KMS-11 (cell line): ENCODE measurements around the gene MOGAT2.

ENCODE experiments used
- H2AFZ ChIP-seq: fragments of 200-600 bp; sonication (generic); 2 replicates; pipeline ENCODE4 v1.6.1; 2016; ENCODE audit warnings: antibody characterized with exemption, mixed run types, low read depth
- H3K27ac ChIP-seq: fragments of 200-600 bp; sonication (generic); 2 replicates; pipeline ENCODE4 v1.6.1; 2016; ENCODE audit warnings: mild to moderate bottlenecking, mixed run types
- H3K27me3 ChIP-seq: fragments of 200-600 bp; sonication (generic); 2 replicates; pipeline ENCODE4 v1.6.1; 2017; ENCODE audit warnings: mild to moderate bottlenecking, low read depth, mixed run types, moderate library complexity; ENCODE audit not compliant: insufficient read depth
- H3K36me3 ChIP-seq: fragments of 200-600 bp; sonication (generic); 2 replicates; pipeline ENCODE4 v1.6.1; 2017; ENCODE audit warnings: mild to moderate bottlenecking, mixed run types; ENCODE audit not compliant: insufficient read depth
- H3K4me1 ChIP-seq: fragments of 200-600 bp; sonication (generic); 2 replicates; pipeline ENCODE4 v1.6.1; 2016; ENCODE audit warnings: mild to moderate bottlenecking, low read depth, mixed run types; ENCODE audit not compliant: poor library complexity, severe bottlenecking
- H3K4me2 ChIP-seq: fragments of 200-600 bp; sonication (generic); 2 replicates; pipeline ENCODE4 v1.7.0; 2016; ENCODE audit warnings: mild to moderate bottlenecking, mixed run types
- H3K4me3 ChIP-seq: fragments of 200-600 bp; sonication (generic); IDR thresholded peaks from 2 replicates; pipeline ENCODE4 v1.6.1; 2017; ENCODE audit warnings: low read depth, low read length, mixed read lengths; ENCODE audit not compliant: insufficient read depth
- H3K79me2 ChIP-seq: fragments of 200-600 bp; sonication (generic); 2 replicates; pipeline ENCODE4 v1.6.1; 2016; ENCODE audit warnings: low read depth, mixed run types; ENCODE audit not compliant: insufficient read depth
- H3K9ac ChIP-seq: fragments of 200-600 bp; sonication (generic); 2 replicates; pipeline ENCODE4 v1.6.1; 2016; ENCODE audit warnings: mild to moderate bottlenecking, mixed run types
- H4K20me1 ChIP-seq: fragments of 200-600 bp; sonication (generic); 2 replicates; pipeline ENCODE4 v1.6.1; 2016; ENCODE audit warnings: mild to moderate bottlenecking, mixed run types; ENCODE audit not compliant: insufficient read depth
- TF ChIP-seq, protein P1 (sequence below): fragments of 200-600 bp; sonication (generic); conservative IDR thresholded peaks from 2 replicates; pipeline ENCODE4 v1.6.1; 2017; ENCODE audit warnings: low read depth, mild to moderate bottlenecking, antibody characterized with exemption, low read length, moderate library complexity, mixed read lengths

The MOGAT2 gene

DNA sequence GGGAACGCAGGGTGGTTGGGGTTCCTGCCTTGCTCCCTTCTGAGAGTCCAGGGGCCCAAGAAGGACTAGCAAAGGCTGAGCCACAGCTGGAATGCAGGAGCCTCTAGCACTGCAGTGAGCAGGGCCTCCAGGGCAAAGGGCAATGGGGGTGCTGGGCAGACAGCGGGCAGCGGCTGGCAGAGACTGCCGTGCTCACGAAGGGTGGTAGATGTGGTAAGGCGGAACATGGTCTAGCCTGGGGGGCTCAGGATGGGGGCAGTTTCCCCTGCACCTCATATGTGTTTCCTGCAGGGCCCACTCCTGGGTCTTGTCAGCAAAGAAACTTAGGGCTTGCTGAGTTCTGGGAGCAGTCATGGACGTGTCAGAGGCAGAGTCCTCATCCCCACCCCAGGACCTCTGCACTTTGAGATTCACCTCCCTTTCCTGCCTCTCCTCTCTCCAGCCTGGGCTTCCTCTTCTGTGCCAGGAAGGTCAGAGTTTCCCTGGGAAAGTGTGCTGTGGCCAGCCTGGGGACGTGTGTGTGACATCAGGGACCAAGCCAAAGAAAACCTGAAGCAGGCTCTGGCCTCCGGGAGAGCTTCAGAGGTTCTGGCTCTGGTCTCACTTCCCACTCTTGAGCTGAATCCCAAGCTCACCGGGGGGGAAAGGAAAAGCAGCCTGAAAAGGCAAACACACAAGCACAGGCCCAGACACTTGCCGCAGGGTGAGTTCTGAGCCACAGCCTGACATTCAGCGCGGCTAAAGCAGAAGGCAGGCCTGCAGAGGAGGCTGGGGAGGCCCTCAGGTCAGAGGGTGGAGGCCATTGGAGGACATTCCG, 4.4 kb downstream of the MOGAT2 start:
- Histone ChIP-seq H3K36me3 (no peaks in the 10 kb centered on the region), H2AFZ (peak overlapping the region; percentile 48; the same call in 1 of the 2 replicates), H3K4me2 (no peak overlapping the region), H3K4me3 (no peak overlapping the region), H3K9ac (no peak overlapping the region), H3K27me3 (no peaks in the 10 kb centered on the region), H3K79me2 (no peaks in the 10 kb centered on the region), H3K4me1 (peaks cover 14% of the 10 kb centered on the region), H4K20me1 (no peaks in the 10 kb centered on the region), H3K27ac (no peak overlapping the region)
- TF ChIP-seq, protein P1, sequence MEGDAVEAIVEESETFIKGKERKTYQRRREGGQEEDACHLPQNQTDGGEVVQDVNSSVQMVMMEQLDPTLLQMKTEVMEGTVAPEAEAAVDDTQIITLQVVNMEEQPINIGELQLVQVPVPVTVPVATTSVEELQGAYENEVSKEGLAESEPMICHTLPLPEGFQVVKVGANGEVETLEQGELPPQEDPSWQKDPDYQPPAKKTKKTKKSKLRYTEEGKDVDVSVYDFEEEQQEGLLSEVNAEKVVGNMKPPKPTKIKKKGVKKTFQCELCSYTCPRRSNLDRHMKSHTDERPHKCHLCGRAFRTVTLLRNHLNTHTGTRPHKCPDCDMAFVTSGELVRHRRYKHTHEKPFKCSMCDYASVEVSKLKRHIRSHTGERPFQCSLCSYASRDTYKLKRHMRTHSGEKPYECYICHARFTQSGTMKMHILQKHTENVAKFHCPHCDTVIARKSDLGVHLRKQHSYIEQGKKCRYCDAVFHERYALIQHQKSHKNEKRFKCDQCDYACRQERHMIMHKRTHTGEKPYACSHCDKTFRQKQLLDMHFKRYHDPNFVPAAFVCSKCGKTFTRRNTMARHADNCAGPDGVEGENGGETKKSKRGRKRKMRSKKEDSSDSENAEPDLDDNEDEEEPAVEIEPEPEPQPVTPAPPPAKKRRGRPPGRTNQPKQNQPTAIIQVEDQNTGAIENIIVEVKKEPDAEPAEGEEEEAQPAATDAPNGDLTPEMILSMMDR, result no peak

DNA sequence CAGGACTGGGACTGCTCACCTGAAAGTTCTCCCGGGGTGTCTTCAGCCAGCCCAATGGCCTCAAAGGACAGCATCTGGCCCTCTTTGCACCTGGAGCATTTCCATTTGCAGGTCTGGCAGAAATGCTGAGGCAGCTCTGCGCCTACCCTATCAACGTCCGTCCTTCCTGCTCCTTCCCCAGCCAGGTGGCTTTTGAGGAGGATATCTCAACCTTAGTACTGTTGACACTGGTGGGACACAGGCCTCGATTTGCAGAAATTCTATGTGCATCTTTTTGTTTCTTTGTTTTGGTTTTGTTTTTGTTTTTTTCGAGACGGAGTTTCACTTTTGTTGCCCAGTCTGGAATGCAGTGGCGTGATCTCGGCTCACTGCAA, 5.0 kb downstream of the MOGAT2 start:
- Histone ChIP-seq H3K27me3 (no peaks in the 10 kb centered on the region), H3K4me3 (no peak overlapping the region), H3K36me3 (no peaks in the 10 kb centered on the region), H2AFZ (peak overlapping the region; percentile 48), H3K4me2 (no peak overlapping the region), H3K4me1 (peaks cover 14% of the 10 kb centered on the region), H4K20me1 (no peaks in the 10 kb centered on the region), H3K79me2 (no peaks in the 10 kb centered on the region), H3K27ac (no peak overlapping the region), H3K9ac (no peak overlapping the region)
- TF ChIP-seq, protein P1, result no peak

DNA sequence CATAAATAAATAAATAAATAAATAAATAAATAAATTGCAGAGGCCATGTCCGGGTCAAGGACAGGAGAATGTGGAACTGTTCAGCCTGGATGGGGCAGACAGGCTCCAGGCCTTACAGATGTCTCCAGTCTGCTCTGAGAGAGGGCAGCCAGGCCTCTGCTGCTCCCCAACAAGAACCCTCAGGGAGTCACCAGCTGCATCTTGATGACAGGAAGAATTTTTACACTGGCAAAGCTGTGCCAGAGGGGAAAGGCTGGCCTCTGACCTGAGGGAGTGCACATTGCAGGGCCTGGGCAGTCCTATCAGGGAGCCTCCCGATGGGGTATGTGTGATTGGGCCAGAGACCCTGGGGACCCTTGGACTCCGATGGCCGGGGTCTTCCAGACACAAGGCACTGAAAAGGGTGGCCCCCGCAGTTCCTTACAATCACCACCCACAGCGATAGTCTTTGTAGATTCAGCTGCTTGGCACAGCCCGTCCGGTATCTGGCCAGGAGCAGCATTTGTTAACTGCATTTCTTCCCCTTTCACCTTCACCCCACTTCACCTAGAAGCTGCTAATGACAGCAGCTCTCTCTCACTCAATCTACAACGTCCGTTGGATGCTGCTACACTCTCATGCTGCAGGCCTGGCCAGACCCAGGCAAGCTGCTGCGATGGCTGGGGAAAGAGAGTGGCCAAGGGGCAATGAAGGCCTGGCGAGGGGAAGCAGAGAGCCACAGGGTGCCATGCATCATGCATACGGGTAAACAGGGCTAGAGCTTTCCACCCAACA, 8.1 kb downstream of the MOGAT2 start:
- TF ChIP-seq, protein P1, result no peak
- H4K20me1 ChIP-seq, result no peaks in the 10 kb centered on the region
- H3K79me2 ChIP-seq, result no peaks in the 10 kb centered on the region
- no peaks in the 10 kb centered on the region for H3K27me3 ChIP-seq
- no peak overlapping the region for H3K27ac ChIP-seq
- peaks cover 3% of the 10 kb centered on the region for H3K4me1 ChIP-seq
- H3K4me2 ChIP-seq, result no peak overlapping the region
- no peak overlapping the region for H3K4me3 ChIP-seq
- no peak overlapping the region for H2AFZ ChIP-seq
- H3K36me3 ChIP-seq, result no peaks in the 10 kb centered on the region
- no peak overlapping the region for H3K9ac ChIP-seq

DNA sequence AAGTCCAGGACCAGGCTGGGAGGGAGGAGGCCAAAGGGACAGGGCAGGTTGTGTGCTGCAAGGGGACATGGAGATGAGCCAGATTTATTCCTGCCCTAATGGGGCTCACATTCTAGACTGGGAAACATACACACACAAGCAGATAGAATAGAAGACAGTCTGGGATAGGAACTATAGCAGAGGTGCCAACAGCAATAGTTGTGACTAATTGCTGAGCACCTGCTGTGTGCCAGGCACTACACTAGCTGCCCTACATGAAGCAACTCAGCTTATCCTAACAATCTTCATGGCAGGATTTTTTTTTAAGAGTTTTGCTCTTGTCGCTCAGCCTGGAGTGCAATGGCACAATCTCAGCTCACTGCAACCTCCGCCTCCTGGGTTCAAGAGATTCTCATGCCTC, 11.4 kb downstream of the MOGAT2 start:
- Histone ChIP-seq H3K4me2 (no peak overlapping the region), H2AFZ (no peak overlapping the region), H3K27me3 (no peaks in the 10 kb centered on the region), H3K36me3 (no peaks in the 10 kb centered on the region), H3K9ac (no peak overlapping the region), H3K27ac (no peak overlapping the region), H4K20me1 (no peaks in the 10 kb centered on the region), H3K4me1 (no peaks in the 10 kb centered on the region), H3K4me3 (no peak overlapping the region), H3K79me2 (no peaks in the 10 kb centered on the region)
- TF ChIP-seq, protein P1, result no peak
